Loucy (cell line): ENCODE measurements around the gene TNNI3K.

ENCODE experiments used
- CTCF ChIP-seq: fragments of 200-600 bp; sonication (generic); conservative IDR thresholded peaks from 2 replicates; pipeline ENCODE4 v1.5.1; 2014; ENCODE audit warnings: mild to moderate bottlenecking, antibody characterized with exemption, low read length
- EZH2phosphoT487 ChIP-seq: fragments of 200-600 bp; IDR thresholded peaks from 2 replicates; pipeline ENCODE4 v1.6.1; 2018; ENCODE audit warnings: antibody characterized with exemption, mild to moderate bottlenecking, moderate library complexity, borderline replicate concordance

GRCh38 chr1:74271503-74271902 lies 36.3 kb downstream of the TNNI3K start:
- no peak for TF ChIP-seq CTCF
- no peak for TF ChIP-seq EZH2phosphoT487
